ENCODE results near the gene DNAJA2.

Gene DNAJA2

DNA sequence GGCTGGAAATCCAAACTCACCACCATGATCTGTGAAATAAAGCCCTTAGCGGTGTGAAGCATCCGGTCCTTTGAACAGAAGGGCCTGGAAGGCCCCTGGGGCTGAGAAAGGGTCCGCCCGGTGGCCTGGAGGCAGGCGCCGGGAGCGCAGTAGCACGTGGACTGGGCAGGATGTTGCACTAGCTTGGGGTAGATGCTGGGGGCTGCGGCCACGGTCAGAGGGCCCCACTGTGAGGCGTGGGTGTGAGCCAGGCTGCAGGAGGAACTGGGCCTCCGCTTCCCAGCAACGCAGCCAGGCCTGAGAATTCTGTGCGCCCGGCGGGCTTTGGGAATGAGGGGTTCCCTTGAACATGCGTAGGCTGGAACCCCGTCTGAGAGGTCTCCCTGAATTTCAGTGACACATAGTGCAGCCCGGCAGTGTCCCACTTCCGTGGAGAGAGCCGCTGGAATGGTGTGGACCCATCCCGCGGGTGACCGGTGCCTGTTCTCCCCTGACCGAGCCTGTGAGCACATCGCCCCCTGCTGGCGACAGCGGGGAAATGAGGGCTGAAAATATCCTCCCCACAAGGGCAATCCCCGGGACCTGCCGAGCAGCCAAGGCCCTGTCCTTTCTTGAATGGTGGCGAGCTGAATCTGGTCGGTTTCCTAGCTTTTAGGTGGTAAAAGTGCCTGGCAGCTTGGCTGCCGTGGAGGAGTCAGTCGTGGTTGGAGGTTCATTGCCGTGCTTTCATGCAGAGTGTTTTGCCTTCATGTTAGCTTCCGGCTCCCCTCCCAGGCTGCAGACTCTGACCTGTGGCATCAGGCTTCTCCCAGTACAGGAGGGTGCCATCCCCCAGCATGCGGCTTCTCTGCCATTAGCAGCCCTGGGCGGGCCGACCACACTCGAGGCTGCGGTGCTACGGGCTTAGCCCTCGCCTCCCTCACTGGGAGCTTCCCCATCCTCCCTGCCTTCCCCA is 43.8 kb downstream of the DNAJA2 start:
- DNase-seq (ENCODE audit: low read depth in 2 of 3, low spot score in 1 of 3): peak; percentile 51 to 69 (median 57)

DNA sequence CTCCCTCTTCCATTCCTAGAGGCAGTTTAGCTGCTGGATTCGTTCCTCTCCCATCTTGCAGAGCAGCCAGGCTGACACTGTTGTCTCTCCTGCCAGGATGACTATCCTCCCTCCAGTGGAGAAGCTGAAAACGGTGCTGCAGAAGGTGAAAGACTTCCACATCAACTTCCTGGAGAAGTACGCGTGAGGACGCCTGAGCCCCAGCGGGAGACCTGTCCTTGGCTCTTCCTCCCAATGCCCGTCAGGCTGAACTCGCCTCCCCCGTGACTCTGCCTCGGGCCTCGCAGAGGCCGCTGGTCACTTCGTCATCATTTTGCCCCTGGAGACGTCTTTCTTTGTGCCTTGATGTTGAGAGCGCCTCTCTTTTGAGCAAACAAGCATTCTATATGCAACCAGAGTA is 44.7 kb downstream of the DNAJA2 start:
- no peak for DNase-seq (ENCODE audit: low read depth in 2 of 3, low spot score in 1 of 3)

- DNase-seq (ENCODE audit: low read depth in 2 of 3, low spot score in 1 of 3): no peak
Observed at GRCh38 chr16:46927273-46927672, 46.2 kb downstream of the DNAJA2 start.

GRCh38 chr16:46926470-46927225 is 46.8 kb downstream of the DNAJA2 start:
- no peak for DNase-seq (ENCODE audit: low read depth in 2 of 3, low spot score in 1 of 3)

GRCh38 chr16:46924402-46924801 is 49.1 kb downstream of the DNAJA2 start:
- no peak for DNase-seq (ENCODE audit: low read depth in 2 of 3, low spot score in 1 of 3)

GRCh38 chr16:46923513-46924295 is 49.8 kb downstream of the DNAJA2 start:
- no peak for DNase-seq (ENCODE audit: low read depth in 2 of 3, low spot score in 1 of 3)

- DNase-seq (ENCODE audit: low read depth in 2 of 3, low spot score in 1 of 3): no peak
Observed at GRCh38 chr16:46922239-46922638, 51.2 kb downstream of the DNAJA2 start.

DNA sequence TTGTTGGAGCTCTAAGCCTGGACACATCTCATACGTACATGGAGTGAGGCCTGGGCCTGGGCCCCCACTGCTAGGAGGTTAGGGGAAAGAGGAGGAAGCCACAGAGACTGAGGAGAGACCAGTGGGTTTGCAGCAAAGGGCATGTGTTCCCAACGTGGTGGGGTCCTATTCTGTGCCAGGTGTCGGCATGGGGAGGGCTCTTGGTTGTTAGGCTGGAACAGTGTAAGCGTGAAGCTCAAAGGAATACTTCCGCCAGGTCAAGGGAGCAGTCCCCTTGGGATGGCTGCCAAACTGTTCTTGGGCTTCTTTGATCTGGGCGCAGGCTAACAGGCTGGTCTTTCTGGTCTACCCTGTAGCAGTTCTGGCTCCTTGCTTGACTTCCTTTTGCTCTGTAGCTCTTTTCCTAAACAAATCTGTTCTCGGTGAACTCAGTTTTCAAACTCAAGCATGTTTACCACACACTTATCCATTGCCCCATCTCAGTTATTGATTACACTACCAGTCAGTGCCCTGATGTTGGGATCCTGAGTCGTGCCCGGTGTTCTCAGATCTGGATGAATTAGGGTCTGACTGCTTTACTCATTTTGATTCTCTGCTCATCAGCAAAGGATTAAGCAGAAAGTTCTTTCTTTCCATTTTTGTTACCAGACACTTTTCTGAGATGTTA is 52.9 kb downstream of the DNAJA2 start:
- DNase-seq (ENCODE audit: low read depth in 2 of 3, low spot score in 1 of 3): no peak

DNA sequence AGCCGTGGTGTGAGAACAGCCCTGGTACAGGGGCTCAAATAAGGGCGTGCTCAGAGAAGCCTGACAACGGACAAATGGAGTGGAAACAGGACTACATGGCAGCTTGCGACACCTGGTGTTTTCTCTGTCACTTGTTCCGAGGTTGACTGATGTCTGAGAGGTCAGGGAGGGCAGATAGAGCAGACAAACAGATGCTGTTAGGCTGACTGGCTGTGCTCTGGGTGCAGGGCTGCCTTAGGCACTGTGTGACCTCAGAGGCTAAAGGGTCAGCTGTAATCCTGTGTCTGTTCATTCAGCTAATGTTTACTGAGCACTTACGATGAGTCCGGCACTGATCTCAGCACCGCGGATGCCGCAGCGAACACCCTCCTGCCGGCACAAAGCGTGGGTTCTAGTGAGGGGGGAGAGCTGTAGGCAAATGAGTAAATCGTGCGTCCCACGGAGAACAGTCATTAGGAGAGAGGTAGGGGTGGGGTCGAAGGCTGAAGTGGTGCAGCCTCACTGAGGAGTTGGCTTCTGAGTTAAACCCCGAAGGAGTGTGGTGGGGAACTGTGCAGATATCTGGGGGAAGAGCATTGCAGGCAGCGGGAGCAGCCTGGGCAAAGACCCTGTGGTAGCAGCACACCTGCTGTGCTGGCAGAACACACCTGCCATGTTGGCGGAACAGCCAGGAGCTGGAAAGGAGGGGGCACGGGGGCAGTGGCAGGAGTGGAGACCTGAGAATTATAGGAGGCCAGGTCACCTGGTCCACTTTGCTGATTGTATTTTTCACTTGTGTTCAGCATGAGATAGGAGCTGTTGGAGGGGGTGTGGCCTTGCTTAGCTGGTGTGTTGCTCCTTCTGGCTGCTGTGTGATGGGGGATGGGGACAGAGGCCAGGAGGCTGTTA is 54.3 kb downstream of the DNAJA2 start:
- no peak for DNase-seq (ENCODE audit: low read depth in 2 of 3, low spot score in 1 of 3)

GRCh38 chr16:46918400-46918799 is 55.1 kb downstream of the DNAJA2 start:
- DNase-seq (ENCODE audit: low read depth in 2 of 3, low spot score in 1 of 3): no peak

- DNase-seq (ENCODE audit: low read depth in 2 of 3, low spot score in 1 of 3): no peak
Observed at GRCh38 chr16:46916980-46917379, 56.5 kb downstream of the DNAJA2 start.

- DNase-seq (ENCODE audit: low read depth in 2 of 3, low spot score in 1 of 3): no peak
Observed at GRCh38 chr16:46915483-46916025, 57.9 kb downstream of the DNAJA2 start.

- no peak for DNase-seq (ENCODE audit: low read depth in 2 of 3, low spot score in 1 of 3)
Observed at GRCh38 chr16:46914556-46915201, 58.8 kb downstream of the DNAJA2 start.

- DNase-seq (ENCODE audit: low read depth in 2 of 3, low spot score in 1 of 3): no peak
Observed at GRCh38 chr16:46911650-46912049, 61.8 kb downstream of the DNAJA2 start.

DNA sequence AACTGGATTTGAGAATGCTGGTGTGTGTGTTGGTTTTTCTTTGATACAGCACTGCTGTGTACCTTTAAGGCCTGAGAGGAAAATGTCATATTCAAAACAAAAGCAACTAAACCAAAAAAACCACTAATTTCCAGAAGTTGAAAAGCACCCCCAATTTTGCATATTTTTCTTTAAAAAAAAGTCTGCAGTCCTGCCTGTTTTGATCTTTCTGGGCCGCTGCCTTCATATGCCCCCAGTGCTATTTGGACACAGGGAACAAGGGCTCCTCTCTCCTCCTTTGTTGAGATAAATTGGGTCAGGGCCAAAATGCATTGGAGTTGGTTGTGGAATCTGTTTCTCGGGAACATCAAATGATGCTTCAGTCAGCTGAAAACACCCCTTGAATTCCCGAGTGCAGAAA is 62.4 kb downstream of the DNAJA2 start:
- no peak for DNase-seq (ENCODE audit: low read depth in 2 of 3, low spot score in 1 of 3)

- peak; percentile 44 to 58 (median 45) for DNase-seq (ENCODE audit: low read depth in 2 of 3, low spot score in 1 of 3)
Observed at GRCh38 chr16:46908540-46909372, 64.7 kb downstream of the DNAJA2 start.

DNA sequence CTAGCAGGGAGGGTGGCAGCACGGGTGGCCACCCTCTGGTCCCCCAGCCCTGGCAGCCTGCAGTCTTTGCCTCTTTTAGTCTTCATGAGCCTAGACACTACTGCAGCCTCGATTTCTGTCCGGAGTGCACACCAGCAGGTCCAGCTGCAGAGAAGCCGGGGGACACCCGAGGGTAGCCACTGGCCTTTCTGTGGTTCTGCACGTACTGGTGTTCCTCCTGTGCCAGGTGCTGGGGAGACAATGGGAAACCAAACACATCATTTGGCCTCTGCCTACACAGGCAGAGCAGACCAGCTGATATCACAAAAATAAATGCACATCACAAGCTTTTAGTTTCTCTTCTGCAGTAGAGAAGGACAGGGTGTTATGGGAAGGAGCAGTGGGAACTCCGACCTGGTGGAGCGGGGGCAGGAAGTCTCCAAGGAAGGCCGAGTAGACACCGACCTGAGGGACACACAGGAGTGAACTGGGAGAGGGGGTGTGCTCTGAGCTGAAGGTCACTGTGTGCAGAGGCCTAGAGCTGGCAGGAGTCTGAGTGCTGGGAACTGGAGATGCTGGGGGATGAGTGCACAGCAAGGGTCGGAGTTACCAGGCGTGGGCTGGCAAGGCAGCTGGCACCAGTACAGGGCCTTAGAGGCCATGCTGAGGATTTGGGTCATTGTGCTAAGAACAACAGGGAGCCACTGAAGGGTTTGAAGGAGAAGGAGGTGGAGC is 66.3 kb downstream of the DNAJA2 start:
- DNase-seq (ENCODE audit: low read depth in 2 of 3, low spot score in 1 of 3): no peak

All from stimulated activated CD4-positive, alpha-beta T cell treated with anti-CD3 and anti-CD28 coated beads, Interleukin-12 subunit alpha, Interleukin-12 subunit beta, amount 100 ng/mL, for 48 hours (primary cell).